K562 (cell line): Measurements from ENCODE around the gene GOLGA6L2. TPM values are rescaled to one million over a fixed set of nuclear protein-coding genes. Genes with fewer than 3 reads are reported as not detected.

ENCODE experiments used
- ATAC-seq: fragments of 200-7000 bp; cut with Tn5 transposase; 3 replicates; pipeline ENCODE4 v1.9.1; 2020; ENCODE audit warnings: moderate library complexity
- BruUV-seq: library from RNA; stranded (reverse); fragments of 400-500 nt; replicated peaks from 2 replicates; lab custom pipeline; 2021; lab: Mats Ljungman, UMichigan
- CTCF ChIA-PET: fragments of 300-600 bp; formaldehyde crosslinking; extraction: SDS; loops from one replicate; lab custom pipeline; 2021; ENCODE audit warnings: low intra/inter-chr PET ratio; lab: Yijun Ruan, JAX
- POLR2A ChIA-PET: fragments of 300-600, 350-650 bp; sonication (Branson Sonifier 250); formaldehyde crosslinking; extraction: SDS; loops from one replicate; lab custom pipeline; 2021; ENCODE audit warnings: antibody characterized with exemption, inconsistent platforms; lab: Yijun Ruan, JAX
- DNase-seq, 4 experiments: peaks; one replicate each; pipeline versions ENCODE4 v3.0.0 to v3.0.0-alpha.2; 2011 to 2018; ENCODE audit warnings: low spot score in 3 of 4, mixed read lengths in 3 of 4; ENCODE audit errors: extremely low read depth in 1 of 4
- FAIRE-seq: peaks from 2 replicates; lab custom pipeline; 2011; peaks lifted over from hg19 to GRCh38; lab: Jason Lieb, UNC
- H2AFZ ChIP-seq: 2 replicates; pipeline ENCODE4 v1.6.0; 2011; ENCODE audit warnings: low read depth, low read length, control low read depth, inconsistent platforms
- H3K27ac ChIP-seq: fragments of 200-600 bp; 3 replicates; pipeline ENCODE4 v1.8.0; 2011; ENCODE audit warnings: low read depth, mild to moderate bottlenecking, control low read depth, inconsistent platforms, low read length, moderate library complexity, mixed read lengths; ENCODE audit errors: extremely low read depth
- H3K27me3 ChIP-seq, 2 experiments: fragments of 300-600 bp in 1 of 2; 2 replicates in 1 of 2; 3 replicates in 1 of 2; pipeline versions ENCODE4 v1.6.0 to v1.8.0; 2011; ENCODE audit warnings: inconsistent platforms in 2 of 2, low read length in 2 of 2, mild to moderate bottlenecking in 1 of 2, mixed read lengths in 1 of 2, moderate library complexity in 1 of 2; ENCODE audit not compliant: control insufficient read depth in 2 of 2, insufficient read depth in 2 of 2
- H3K36me3 ChIP-seq: fragments of 300-600 bp; 3 replicates; pipeline ENCODE4 v1.8.0; 2011; ENCODE audit warnings: mild to moderate bottlenecking, low read length, inconsistent platforms; ENCODE audit not compliant: control insufficient read depth, insufficient read depth
- H3K4me1 ChIP-seq, 2 experiments: fragments of 200-600 bp in 1 of 2; replicated peaks in 1 of 2; 2 replicates in 1 of 2; 3 replicates in 1 of 2; pipeline versions ENCODE4 v1.5.1 to v1.8.0; 2011; ENCODE audit warnings: inconsistent platforms in 2 of 2, low read length in 2 of 2, mild to moderate bottlenecking in 1 of 2, mixed read lengths in 1 of 2, moderate library complexity in 1 of 2; ENCODE audit not compliant: control insufficient read depth in 2 of 2, insufficient read depth in 2 of 2
- H3K4me2 ChIP-seq: 2 replicates; pipeline ENCODE4 v1.6.1; 2011; ENCODE audit warnings: low read length, control low read depth, inconsistent platforms, mixed read lengths; ENCODE audit not compliant: insufficient read depth
- H3K4me3 ChIP-seq: fragments of 200-600 bp; sonication (generic), shearing (Covaris generic); 2 replicates; pipeline ENCODE4 v1.5.1; 2016; ENCODE audit warnings: control low read depth, inconsistent platforms
- H3K79me2 ChIP-seq: fragments of 200-600 bp; 3 replicates; pipeline ENCODE4 v1.8.0; 2011; ENCODE audit warnings: low read length, inconsistent platforms; ENCODE audit not compliant: control insufficient read depth, insufficient read depth
- H3K9ac ChIP-seq, 2 experiments: 2 replicates each; pipeline versions ENCODE4 v1.6.0 to v1.6.1; 2011; ENCODE audit warnings: low read depth in 2 of 2, low read length in 2 of 2, control low read depth in 1 of 2, inconsistent platforms in 1 of 2, mild to moderate bottlenecking in 1 of 2, mixed read lengths in 1 of 2; ENCODE audit not compliant: insufficient read depth in 1 of 2
- H3K9me1 ChIP-seq: one replicate; pipeline ENCODE4 v1.6.0; 2011; ENCODE audit warnings: inconsistent platforms, mild to moderate bottlenecking, low read length, moderate library complexity; ENCODE audit not compliant: control insufficient read depth, insufficient read depth
- H3K9me3 ChIP-seq: replicated peaks from 2 replicates; pipeline ENCODE4 v1.5.1; 2011; ENCODE audit warnings: low read depth, low read length, inconsistent platforms; ENCODE audit not compliant: control insufficient read depth, insufficient read depth
- H4K20me1 ChIP-seq: replicated peaks from 2 replicates; pipeline ENCODE4 v1.6.1; 2011; ENCODE audit warnings: low read length, inconsistent platforms, mixed read lengths; ENCODE audit not compliant: control insufficient read depth, insufficient read depth
- CHD1 ChIP-seq: fragments of 200-600 bp; sonication (generic); IDR thresholded peaks from one replicate; pipeline ENCODE4 v1.6.1; 2012; ENCODE audit warnings: mild to moderate bottlenecking, moderate library complexity, low read length, inconsistent platforms
- KDM4B ChIP-seq, 2 experiments: fragments of 450-650 bp in 1 of 2; sonication (generic) in 1 of 2; IDR thresholded peaks; 2 replicates each; pipeline ENCODE4 v1.6.1; 2016 to 2017; ENCODE audit warnings: borderline replicate concordance in 2 of 2, antibody characterized with exemption in 1 of 2, low read depth in 1 of 2, mild to moderate bottlenecking in 1 of 2
- MEF2D ChIP-seq: conservative IDR thresholded peaks from 2 replicates; pipeline ENCODE4 v1.6.1; 2016; ENCODE audit warnings: low read depth, missing genetic modification characterization, missing compliant biosample characterization
- NFE2 ChIP-seq: IDR thresholded peaks from 2 replicates; pipeline ENCODE4 v1.6.1; 2014; ENCODE audit warnings: antibody characterized with exemption, low read depth
- PRDM10 ChIP-seq: fragments of 450-650 bp; IDR thresholded peaks from 2 replicates; pipeline ENCODE4 v1.6.1; 2018; ENCODE audit not compliant: partially characterized antibody
- ZNF444 ChIP-seq: fragments of 250-450 bp; sonication (Bioruptor Pico); IDR thresholded peaks from 2 replicates; pipeline ENCODE4 v1.4.0; 2020; ENCODE audit warnings: mild to moderate bottlenecking, moderate library complexity
- WGBS: fragments of 100-300 bp; shearing (Covaris generic); methylation state at CpG from one replicate; pipeline ENCODE4 v1.1.6; 2016; ENCODE audit warnings: low coverage, mixed read lengths; ENCODE audit not compliant: insufficient coverage; ENCODE audit errors: missing lambda C conversion rate; 5-methylcytosine and 5-hydroxymethylcytosine counted together
- in situ Hi-C: fragments of 300-500 bp; cut with MboI; formaldehyde crosslinking; loops from 4 replicates; pipeline ENCODE4 v1.15.0; 2018; ENCODE audit warnings: inconsistent platforms, mixed read lengths
- intact Hi-C: fragments of 100-400 bp; cut with micrococcal nuclease; formaldehyde crosslinking; loops from 2 replicates; pipeline ENCODE4 v1.14.2; 2022
- polyA plus RNA-seq, 8 experiments: library from polyadenylated mRNA; depleted of rRNA in 4 of 8; stranded (reverse) in 5 of 8; unstranded in 3 of 8; fragments of >200 nt; fragmentation: Nextera tagmentation in 2 of 8; fragmentation: Illumina TruSeq in 1 of 8; extraction: Ambion mirVana in 2 of 8; extraction: Trizol in 1 of 8; gene quantifications; 2 replicates each; pipeline versions ENCODE4 v1.2.1 to v1.2.3, GENCODE V29; 2011 to 2014; ENCODE audit warnings: inconsistent platforms in 1 of 8, missing spikeins in 1 of 8
- total RNA-seq, 7 experiments: library from RNA; depleted of rRNA in 6 of 7; stranded (reverse); fragments of >200 nt in 6 of 7; fragmentation: Illumina TruSeq in 2 of 7; extraction: Trizol in 2 of 7; gene quantifications; 2 replicates each; pipeline versions ENCODE4 v1.2.1 to v1.2.3, GENCODE V29; 2011 to 2021; ENCODE audit warnings: low replicate concordance in 1 of 7

The GOLGA6L2 gene
- total and polyA plus RNA-seq, 9 of the 15 experiments (the other 6 are each of a cell fraction or from before 2014, with no cell fraction given), result not detected

GRCh38 chr15:23395030-23395692, 51.9 kb downstream of the GOLGA6L2 start:
- Histone ChIP-seq H4K20me1 (no peaks in the 10 kb centered on the region), H3K27me3 (peaks cover 7 to 30% of the 10 kb centered on the region in 2 experiments; a peak in 3 of 5 replicates), H3K27ac (no peak overlapping the region), H3K4me2 (no peak overlapping the region), H3K9me1 (no peaks in the 10 kb centered on the region), H3K4me3 (no peak overlapping the region), H3K4me1 (no peaks in the 10 kb centered on the region), H3K79me2 (no peaks in the 10 kb centered on the region), H2AFZ (no peak overlapping the region), H3K9ac (no peak overlapping the region), H3K9me3 (no peaks in the 10 kb centered on the region), H3K36me3 (no peaks in the 10 kb centered on the region)
- WGBS, result 3% methylated on average over 12 of the region's 15 CpGs
- FAIRE-seq (peak; percentile 6), DNase-seq (no peak), ATAC-seq (no peak)
- intact Hi-C loops, result no loop called here
- in situ Hi-C loops, result no loop called here
- TF ChIP-seq MEF2D (tag) (no peak), KDM4B (IDR thresholded peaks at IDR 0.05; ENCODE audit: borderline replicate concordance in 2 of 2, low read depth in 1 of 2) (no peak), PRDM10 (no peak), CHD1 (no peak), ZNF444 (CRISPR knock-in tag) (no peak), NFE2 (0 out of 2 replicates have a peak, but pooled peaks have one; percentile 17)
- CTCF ChIA-PET, result no interaction called here
- POLR2A ChIA-PET, result no interaction called here
- BruUV-seq, result no TSS peak

Other genes with a start within 250 kb of the GOLGA6L2 start
- not detected in 2 replicates for gene GOLGA6L26, start 113.0 kb downstream of the GOLGA6L2 start, total RNA-seq (2014; rRNA removed)
- gene GOLGA6L26, start 113.0 kb downstream of the GOLGA6L2 start, total RNA-seq (2014; rRNA removed; fragmentation: Illumina TruSeq; extraction: Trizol), result not detected in 2 replicates
- gene GOLGA6L26, start 113.0 kb downstream of the GOLGA6L2 start, total RNA-seq (2015; rRNA removed; fragmentation: Illumina TruSeq; extraction: Trizol), result not detected in 2 replicates
- not detected in 2 replicates for gene GOLGA6L26, start 113.0 kb downstream of the GOLGA6L2 start, total RNA-seq (2021)
- not detected in 2 replicates for gene GOLGA6L26, start 113.0 kb downstream of the GOLGA6L2 start, polyA plus RNA-seq (2011; rRNA removed)
- not detected in 2 replicates for gene GOLGA6L26, start 113.0 kb downstream of the GOLGA6L2 start, polyA plus RNA-seq (2014; fragmentation: Illumina TruSeq; extraction: Trizol)
- not detected for gene GOLGA6L26, start 113.0 kb downstream of the GOLGA6L2 start, polyA plus RNA-seq (2014; fragmentation: Nextera tagmentation; extraction: Ambion mirVana)
- gene GOLGA6L26, start 113.0 kb downstream of the GOLGA6L2 start, polyA plus RNA-seq (2014; rRNA removed), result not detected in 2 replicates
- not detected in 2 replicates for gene GOLGA8S, start 92.5 kb downstream of the GOLGA6L2 start, total RNA-seq (2014; rRNA removed)
- not detected in 2 replicates for gene GOLGA8S, start 92.5 kb downstream of the GOLGA6L2 start, total RNA-seq (2014; rRNA removed; fragmentation: Illumina TruSeq; extraction: Trizol)
- not detected in 2 replicates for gene GOLGA8S, start 92.5 kb downstream of the GOLGA6L2 start, total RNA-seq (2015; rRNA removed; fragmentation: Illumina TruSeq; extraction: Trizol)
- gene GOLGA8S, start 92.5 kb downstream of the GOLGA6L2 start, total RNA-seq (2021), result not detected in 2 replicates
- gene GOLGA8S, start 92.5 kb downstream of the GOLGA6L2 start, polyA plus RNA-seq (2011; rRNA removed), result 0.01 TPM in 1 of 2 replicates, not detected in the other
- not detected in 2 replicates for gene GOLGA8S, start 92.5 kb downstream of the GOLGA6L2 start, polyA plus RNA-seq (2014; fragmentation: Illumina TruSeq; extraction: Trizol)
- gene GOLGA8S, start 92.5 kb downstream of the GOLGA6L2 start, polyA plus RNA-seq (2014; fragmentation: Nextera tagmentation; extraction: Ambion mirVana), result under 1 TPM in 1 of 2 experiments, not detected in 1; 0.01 TPM
- gene GOLGA8S, start 92.5 kb downstream of the GOLGA6L2 start, polyA plus RNA-seq (2014; rRNA removed), result not detected in 2 replicates
- gene MKRN3, start 118.4 kb upstream of the GOLGA6L2 start, total RNA-seq (2014; rRNA removed), result 33.4 and 37.8 TPM in 2 replicates
- 21.4 and 25.1 TPM in 2 replicates for gene MKRN3, start 118.4 kb upstream of the GOLGA6L2 start, total RNA-seq (2014; rRNA removed; fragmentation: Illumina TruSeq; extraction: Trizol)
- 29.9 and 31.1 TPM in 2 replicates for gene MKRN3, start 118.4 kb upstream of the GOLGA6L2 start, total RNA-seq (2015; rRNA removed; fragmentation: Illumina TruSeq; extraction: Trizol)
- 26.0 and 26.2 TPM in 2 replicates for gene MKRN3, start 118.4 kb upstream of the GOLGA6L2 start, total RNA-seq (2021)
- gene MKRN3, start 118.4 kb upstream of the GOLGA6L2 start, polyA plus RNA-seq (2011; rRNA removed), result 22.4 and 22.5 TPM in 2 replicates
- gene MKRN3, start 118.4 kb upstream of the GOLGA6L2 start, polyA plus RNA-seq (2014; fragmentation: Illumina TruSeq; extraction: Trizol), result 15.8 and 19.1 TPM in 2 replicates
- 1 to 10 TPM; 6.5 to 7.8 TPM for gene MKRN3, start 118.4 kb upstream of the GOLGA6L2 start, polyA plus RNA-seq (2014; fragmentation: Nextera tagmentation; extraction: Ambion mirVana)
- gene MKRN3, start 118.4 kb upstream of the GOLGA6L2 start, polyA plus RNA-seq (2014; rRNA removed), result 23.6 and 25.2 TPM in 2 replicates
- not detected in 2 replicates for gene MAGEL2, start 200.6 kb upstream of the GOLGA6L2 start, total RNA-seq (2014; rRNA removed)
- not detected in 2 replicates for gene MAGEL2, start 200.6 kb upstream of the GOLGA6L2 start, total RNA-seq (2014; rRNA removed; fragmentation: Illumina TruSeq; extraction: Trizol)
- gene MAGEL2, start 200.6 kb upstream of the GOLGA6L2 start, total RNA-seq (2015; rRNA removed; fragmentation: Illumina TruSeq; extraction: Trizol), result not detected in 2 replicates
- not detected in 2 replicates for gene MAGEL2, start 200.6 kb upstream of the GOLGA6L2 start, total RNA-seq (2021)
- not detected in 2 replicates for gene MAGEL2, start 200.6 kb upstream of the GOLGA6L2 start, polyA plus RNA-seq (2011; rRNA removed)
- gene MAGEL2, start 200.6 kb upstream of the GOLGA6L2 start, polyA plus RNA-seq (2014; fragmentation: Illumina TruSeq; extraction: Trizol), result not detected in 2 replicates
- not detected for gene MAGEL2, start 200.6 kb upstream of the GOLGA6L2 start, polyA plus RNA-seq (2014; fragmentation: Nextera tagmentation; extraction: Ambion mirVana)
- not detected in 2 replicates for gene MAGEL2, start 200.6 kb upstream of the GOLGA6L2 start, polyA plus RNA-seq (2014; rRNA removed)
- 5.7 and 6.0 TPM in 2 replicates for gene NDN, start 240.1 kb upstream of the GOLGA6L2 start, total RNA-seq (2014; rRNA removed)
- 0.93 and 1.2 TPM in 2 replicates for gene NDN, start 240.1 kb upstream of the GOLGA6L2 start, total RNA-seq (2014; rRNA removed; fragmentation: Illumina TruSeq; extraction: Trizol)
- 2.6 and 3.1 TPM in 2 replicates for gene NDN, start 240.1 kb upstream of the GOLGA6L2 start, total RNA-seq (2015; rRNA removed; fragmentation: Illumina TruSeq; extraction: Trizol)
- gene NDN, start 240.1 kb upstream of the GOLGA6L2 start, total RNA-seq (2021), result 3.1 and 3.8 TPM in 2 replicates
- gene NDN, start 240.1 kb upstream of the GOLGA6L2 start, polyA plus RNA-seq (2011; rRNA removed), result 0.14 and 2.1 TPM in 2 replicates
- 1.3 and 1.7 TPM in 2 replicates for gene NDN, start 240.1 kb upstream of the GOLGA6L2 start, polyA plus RNA-seq (2014; fragmentation: Illumina TruSeq; extraction: Trizol)
- gene NDN, start 240.1 kb upstream of the GOLGA6L2 start, polyA plus RNA-seq (2014; fragmentation: Nextera tagmentation; extraction: Ambion mirVana), result under 1 TPM; 0.52 to 0.69 TPM
- 2.4 and 3.6 TPM in 2 replicates for gene NDN, start 240.1 kb upstream of the GOLGA6L2 start, polyA plus RNA-seq (2014; rRNA removed)